Measurements from ENCODE around the gene TRIB2.

The TRIB2 gene

DNA sequence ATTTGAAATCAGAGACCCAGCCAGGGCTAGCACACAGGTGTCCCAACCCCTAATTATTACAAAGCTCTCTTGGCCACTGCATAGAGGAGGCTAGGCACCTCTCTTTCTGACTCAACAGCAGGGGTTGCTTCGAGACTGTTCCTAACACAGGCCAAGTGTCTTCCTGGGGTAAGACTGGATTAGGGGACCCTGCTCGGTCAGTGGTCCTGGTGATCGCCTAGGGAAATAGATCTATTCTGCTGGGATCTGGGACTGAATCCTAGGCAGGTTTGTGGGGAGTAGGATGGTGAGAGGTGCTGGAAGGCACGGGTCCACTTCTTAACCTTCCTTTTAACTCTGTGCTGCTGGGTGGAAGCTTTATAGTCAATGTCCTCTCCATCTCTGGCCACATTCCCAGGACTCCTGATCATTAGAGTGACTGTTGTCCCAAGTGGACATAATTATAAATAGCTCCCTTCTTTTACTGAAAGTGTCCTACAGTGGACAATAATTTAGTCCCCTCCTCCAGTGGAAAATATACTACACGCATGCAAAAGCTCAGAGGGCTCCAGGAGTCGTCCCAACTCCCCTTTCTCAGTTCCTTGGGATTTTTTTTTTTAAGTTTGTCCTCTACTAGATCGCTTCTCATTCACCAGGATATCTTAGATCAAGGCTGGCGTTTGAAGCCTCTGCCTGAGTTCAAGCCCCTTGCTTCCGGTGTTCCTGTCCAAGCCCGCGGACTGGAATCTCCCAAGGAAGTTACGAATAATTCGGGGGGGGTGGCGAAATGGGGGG is 1.3 kb upstream of the TRIB2 start:
- peaks cover 22% of the 10 kb centered on the region for H3K4me1 ChIP-seq (ENCODE audit: control insufficient read depth, low read depth, low read length)
- H3K27me3 ChIP-seq (ENCODE audit: control insufficient read depth, insufficient read depth, low read length): no peaks in the 10 kb centered on the region
- H3K9ac ChIP-seq (ENCODE audit: low read length): peak overlapping the region; percentile 40
- no peaks in the 10 kb centered on the region for H3K9me3 ChIP-seq (ENCODE audit: control insufficient read depth, low read depth, low read length)
- peak overlapping the region; percentile 65 for H3K4me3 ChIP-seq (ENCODE audit: low read length)
- no peaks in the 10 kb centered on the region for H3K36me3 ChIP-seq (ENCODE audit: control insufficient read depth, low read depth, low read length)
- no peak overlapping the region for H3K27ac ChIP-seq (ENCODE audit: low read length)

DNA sequence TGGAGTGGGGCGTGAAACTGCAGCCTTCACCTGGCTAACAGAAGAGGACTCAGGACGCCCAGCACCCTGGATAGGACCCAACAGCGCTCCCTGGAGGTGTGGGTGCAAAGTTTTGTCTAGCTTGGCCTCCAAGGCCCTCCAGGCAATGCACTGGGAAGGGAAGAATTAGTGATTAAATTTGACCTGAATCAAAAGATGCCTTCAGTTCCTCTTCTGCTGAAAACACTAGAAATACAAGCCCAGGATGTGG is 779 bp upstream of the TRIB2 start:
- Histone ChIP-seq H3K27me3 (ENCODE audit: control insufficient read depth, insufficient read depth, low read length) (no peaks in the 10 kb centered on the region), H3K9ac (ENCODE audit: low read length) (peak overlapping the region; percentile 40), H3K36me3 (ENCODE audit: control insufficient read depth, low read depth, low read length) (no peaks in the 10 kb centered on the region), H3K9me3 (ENCODE audit: control insufficient read depth, low read depth, low read length) (no peaks in the 10 kb centered on the region), H3K4me1 (ENCODE audit: control insufficient read depth, low read depth, low read length) (peaks cover 27% of the 10 kb centered on the region), H3K4me3 (ENCODE audit: low read length) (peak overlapping the region; percentile 65), H3K27ac (ENCODE audit: low read length) (no peak overlapping the region)

DNA sequence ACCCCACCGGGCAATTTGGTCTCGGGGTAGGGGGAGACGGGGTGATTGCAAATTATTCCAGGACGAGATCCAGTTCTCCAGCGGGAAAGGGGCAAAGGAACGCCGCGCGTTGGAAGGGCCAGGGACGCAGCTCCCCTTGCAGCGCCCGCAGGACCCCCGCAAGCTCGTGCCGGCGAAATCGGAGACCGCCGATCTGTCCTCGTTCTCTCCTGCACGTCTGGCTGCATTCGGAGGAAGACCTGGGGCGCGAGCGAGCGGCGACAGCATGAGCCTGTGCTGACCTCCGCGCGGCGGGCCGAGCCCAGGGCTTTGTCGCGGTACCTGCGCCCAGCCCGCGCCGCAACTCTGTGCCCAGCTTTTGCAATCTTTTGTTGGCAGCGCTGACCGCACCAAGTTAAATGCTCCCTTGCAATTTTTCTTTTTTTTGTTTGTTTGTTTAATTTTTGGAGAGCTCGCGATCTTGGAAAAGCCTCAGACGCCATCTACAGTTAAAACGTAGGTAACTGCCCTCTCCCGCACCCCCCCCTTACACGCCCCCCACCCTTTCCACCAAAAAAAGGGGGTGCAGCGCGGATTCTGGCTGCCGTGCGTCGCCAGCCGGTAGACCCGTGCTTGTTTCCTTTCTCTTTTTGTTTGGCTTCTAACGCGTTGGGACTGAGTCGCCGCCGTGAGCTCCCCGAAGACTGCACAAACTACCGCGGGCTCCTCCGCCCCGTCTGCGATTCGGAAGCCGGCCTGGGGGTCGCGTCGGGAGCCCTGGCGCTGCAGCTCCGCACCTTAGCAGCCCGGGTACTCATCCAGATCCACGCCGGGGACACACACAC is 667 bp downstream of the TRIB2 start:
- Histone ChIP-seq H3K9ac (ENCODE audit: low read length) (peak overlapping the region; percentile 97), H3K27ac (ENCODE audit: low read length) (peak overlapping the region; percentile 63), H3K4me1 (ENCODE audit: control insufficient read depth, low read depth, low read length) (peaks cover 36% of the 10 kb centered on the region), H3K9me3 (ENCODE audit: control insufficient read depth, low read depth, low read length) (no peaks in the 10 kb centered on the region), H3K36me3 (ENCODE audit: control insufficient read depth, low read depth, low read length) (no peaks in the 10 kb centered on the region), H3K4me3 (ENCODE audit: low read length) (peak overlapping the region; percentile 88), H3K27me3 (ENCODE audit: control insufficient read depth, insufficient read depth, low read length) (no peaks in the 10 kb centered on the region)

DNA sequence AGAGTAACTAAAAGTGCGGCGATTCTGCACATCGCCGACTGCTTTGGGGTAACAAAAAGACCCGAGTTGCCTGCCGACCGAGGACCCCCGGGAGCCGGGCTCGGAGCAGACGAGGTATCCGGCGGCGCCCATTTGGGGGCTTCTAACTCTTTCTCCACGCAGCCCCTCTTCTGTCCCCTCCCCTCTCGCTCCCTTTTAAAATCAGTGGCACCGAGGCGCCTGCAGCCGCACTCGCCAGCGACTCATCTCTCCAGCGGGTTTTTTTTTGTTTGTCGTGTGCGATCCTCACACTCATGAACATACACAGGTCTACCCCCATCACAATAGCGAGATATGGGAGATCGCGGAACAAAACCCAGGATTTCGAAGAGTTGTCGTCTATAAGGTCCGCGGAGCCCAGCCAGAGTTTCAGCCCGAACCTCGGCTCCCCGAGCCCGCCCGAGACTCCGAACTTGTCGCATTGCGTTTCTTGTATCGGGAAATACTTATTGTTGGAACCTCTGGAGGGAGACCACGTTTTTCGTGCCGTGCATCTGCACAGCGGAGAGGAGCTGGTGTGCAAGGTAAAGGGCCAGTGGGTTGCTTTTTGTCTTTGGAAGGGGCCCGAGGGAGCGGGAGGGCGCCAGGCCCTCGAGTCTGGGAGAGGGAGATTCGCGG is 1.4 kb downstream of the TRIB2 start:
- Histone ChIP-seq H3K27me3 (ENCODE audit: control insufficient read depth, insufficient read depth, low read length) (no peaks in the 10 kb centered on the region), H3K4me3 (ENCODE audit: low read length) (peak overlapping the region; percentile 88), H3K36me3 (ENCODE audit: control insufficient read depth, low read depth, low read length) (peaks cover 1% of the 10 kb centered on the region), H3K27ac (ENCODE audit: low read length) (peak overlapping the region; percentile 54), H3K9me3 (ENCODE audit: control insufficient read depth, low read depth, low read length) (no peaks in the 10 kb centered on the region), H3K9ac (ENCODE audit: low read length) (peak overlapping the region; percentile 97), H3K4me1 (ENCODE audit: control insufficient read depth, low read depth, low read length) (peaks cover 36% of the 10 kb centered on the region)

DNA sequence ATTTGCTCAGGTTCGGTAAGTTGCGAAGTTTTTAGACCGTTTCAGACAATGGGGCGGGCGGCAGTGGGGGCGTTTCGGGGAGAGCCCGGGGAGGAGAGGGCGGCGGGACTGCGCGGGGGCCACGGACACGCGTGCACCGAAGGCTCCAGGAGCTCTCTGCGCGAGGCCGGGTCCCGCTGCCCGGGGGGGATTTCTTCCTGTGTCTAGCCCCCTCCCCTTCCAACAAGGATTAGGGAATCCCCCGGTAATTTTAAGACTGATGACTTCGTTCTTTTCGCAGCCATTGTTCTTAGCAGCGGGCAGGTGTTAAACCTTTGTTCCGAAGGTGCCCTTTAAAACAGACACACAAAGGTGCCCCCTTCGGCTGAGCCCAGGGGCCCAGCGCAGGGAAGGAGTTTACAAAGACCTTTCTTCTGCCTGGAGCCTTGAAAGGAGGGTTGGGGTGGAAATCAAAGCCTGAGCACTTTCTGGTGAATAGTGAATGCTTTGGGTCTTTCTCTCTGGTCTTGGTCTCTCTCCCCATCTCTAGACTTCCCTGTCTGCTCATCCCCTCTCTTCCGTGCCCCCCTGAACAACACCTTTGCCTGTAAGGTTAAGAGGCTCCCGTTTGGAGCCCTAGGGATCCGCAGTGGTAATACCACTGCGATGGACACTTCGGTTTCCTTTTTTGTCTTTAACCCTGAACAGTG is 2.1 kb downstream of the TRIB2 start:
- no peaks in the 10 kb centered on the region for H3K27me3 ChIP-seq (ENCODE audit: control insufficient read depth, insufficient read depth, low read length)
- H3K27ac ChIP-seq (ENCODE audit: low read length): peak overlapping the region; percentile 54
- H3K4me1 ChIP-seq (ENCODE audit: control insufficient read depth, low read depth, low read length): peaks cover 36% of the 10 kb centered on the region
- peak overlapping the region; percentile 97 for H3K9ac ChIP-seq (ENCODE audit: low read length)
- H3K36me3 ChIP-seq (ENCODE audit: control insufficient read depth, low read depth, low read length): peaks cover 8% of the 10 kb centered on the region
- H3K4me3 ChIP-seq (ENCODE audit: low read length): peak overlapping the region; percentile 88
- no peaks in the 10 kb centered on the region for H3K9me3 ChIP-seq (ENCODE audit: control insufficient read depth, low read depth, low read length)

DNA sequence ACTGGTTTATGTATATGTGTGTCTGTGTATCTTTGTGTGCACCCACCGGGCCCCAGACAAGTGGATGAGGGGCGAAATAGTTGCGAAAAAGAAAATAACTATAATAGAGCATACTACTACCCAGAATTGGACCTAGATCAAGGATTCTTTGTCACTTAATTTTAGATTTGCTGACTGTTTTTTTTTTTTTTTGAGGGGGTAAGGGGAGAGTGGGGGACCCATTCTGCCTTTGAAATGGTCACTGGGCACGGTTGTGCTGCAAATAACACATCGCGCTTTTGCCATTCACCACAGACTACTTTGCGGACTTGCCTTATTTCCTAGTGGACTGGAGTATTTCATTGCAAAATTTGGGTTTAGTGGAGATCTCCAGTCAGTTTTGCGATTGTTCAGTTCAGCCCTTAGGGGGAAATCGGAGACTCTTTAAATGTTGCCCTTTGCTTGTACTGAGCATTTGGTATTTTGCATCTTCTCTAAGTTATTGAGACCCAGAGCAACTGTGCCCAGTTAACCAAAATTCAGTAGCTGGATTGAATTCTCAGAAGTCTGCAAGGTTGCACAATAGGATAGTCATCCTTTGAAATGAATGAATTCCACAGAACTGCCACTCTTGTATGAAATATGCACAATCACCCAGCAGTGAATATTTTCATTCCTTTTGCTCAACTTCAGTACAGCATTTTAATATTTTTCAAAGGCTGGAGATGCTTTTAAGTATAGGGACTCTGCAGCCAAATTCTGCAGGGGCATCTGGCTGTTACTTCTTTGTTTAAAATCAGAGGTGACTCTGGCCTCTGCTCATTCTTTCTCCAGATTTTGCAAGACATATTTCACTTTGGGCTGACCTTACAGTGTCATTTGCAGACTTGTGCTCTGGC is 2.9 kb downstream of the TRIB2 start:
- peaks cover 33% of the 10 kb centered on the region for H3K4me1 ChIP-seq (ENCODE audit: control insufficient read depth, low read depth, low read length)
- peak overlapping the region; percentile 88 for H3K4me3 ChIP-seq (ENCODE audit: low read length)
- H3K27ac ChIP-seq (ENCODE audit: low read length): no peak overlapping the region
- peaks cover 16% of the 10 kb centered on the region for H3K36me3 ChIP-seq (ENCODE audit: control insufficient read depth, low read depth, low read length)
- H3K9me3 ChIP-seq (ENCODE audit: control insufficient read depth, low read depth, low read length): no peaks in the 10 kb centered on the region
- H3K9ac ChIP-seq (ENCODE audit: low read length): peak overlapping the region; percentile 97
- H3K27me3 ChIP-seq (ENCODE audit: control insufficient read depth, insufficient read depth, low read length): no peaks in the 10 kb centered on the region

DNA sequence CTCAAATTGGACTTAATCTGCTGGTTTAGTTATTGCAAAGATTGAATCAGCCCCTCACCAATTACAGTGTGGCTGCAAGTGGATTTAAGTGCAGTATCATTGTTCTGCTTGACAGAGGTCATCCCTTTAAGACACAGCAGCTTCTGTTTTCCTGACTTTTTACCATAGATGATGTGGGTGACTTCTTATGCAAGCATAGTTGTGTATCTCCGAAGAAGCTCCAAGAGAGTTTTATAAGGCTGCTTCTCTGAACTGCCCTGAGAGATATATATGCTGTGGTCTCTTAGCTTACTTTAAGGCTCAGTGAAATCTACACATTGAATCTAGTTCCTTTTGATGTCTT is 3.5 kb downstream of the TRIB2 start:
- H3K9ac ChIP-seq (ENCODE audit: low read length): peak overlapping the region; percentile 97

DNA sequence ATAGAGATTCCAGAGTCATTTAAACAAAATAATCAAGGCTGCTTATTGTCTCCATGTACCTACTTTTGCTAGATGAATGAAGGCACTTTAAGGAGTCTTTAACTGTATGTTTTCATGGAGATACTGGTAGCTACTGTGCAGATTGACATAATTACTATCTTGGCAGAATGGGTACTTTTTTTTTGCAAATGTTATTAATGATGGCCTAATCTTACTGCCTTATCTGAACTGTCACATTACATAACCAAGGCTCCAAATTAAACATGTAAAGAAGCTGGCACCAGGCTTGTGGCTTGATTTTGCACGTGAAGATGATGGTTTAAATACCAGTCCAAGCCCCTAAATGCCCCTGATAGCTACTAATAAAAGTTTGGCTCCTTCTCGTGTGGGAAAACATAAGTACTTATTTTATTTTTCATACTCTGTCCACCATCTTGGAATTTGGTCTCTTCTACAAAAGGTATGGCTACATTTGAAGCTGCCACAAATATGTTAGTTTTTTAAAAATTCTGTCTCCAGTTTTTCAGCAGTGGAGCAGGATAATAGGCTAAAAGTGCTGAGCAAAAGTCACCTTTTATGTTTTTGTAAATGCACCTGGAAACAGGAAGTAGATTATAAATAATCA is 4.1 kb downstream of the TRIB2 start:
- Histone ChIP-seq H3K9me3 (ENCODE audit: control insufficient read depth, low read depth, low read length) (no peaks in the 10 kb centered on the region), H3K9ac (ENCODE audit: low read length) (peak overlapping the region; percentile 97), H3K4me3 (ENCODE audit: low read length) (peak overlapping the region; percentile 88), H3K27ac (ENCODE audit: low read length) (no peak overlapping the region), H3K4me1 (ENCODE audit: control insufficient read depth, low read depth, low read length) (peaks cover 21% of the 10 kb centered on the region), H3K27me3 (ENCODE audit: control insufficient read depth, insufficient read depth, low read length) (no peaks in the 10 kb centered on the region), H3K36me3 (ENCODE audit: control insufficient read depth, low read depth, low read length) (peaks cover 28% of the 10 kb centered on the region)

More for the DNA sequence above, 3.5 kb downstream of the TRIB2 start:
- Histone ChIP-seq H3K9me3 (ENCODE audit: control insufficient read depth, low read depth, low read length) (no peaks in the 10 kb centered on the region), H3K27me3 (ENCODE audit: control insufficient read depth, insufficient read depth, low read length) (no peaks in the 10 kb centered on the region), H3K27ac (ENCODE audit: low read length) (no peak overlapping the region), H3K4me1 (ENCODE audit: control insufficient read depth, low read depth, low read length) (peaks cover 27% of the 10 kb centered on the region), H3K36me3 (ENCODE audit: control insufficient read depth, low read depth, low read length) (peaks cover 22% of the 10 kb centered on the region), H3K4me3 (ENCODE audit: low read length) (peak overlapping the region; percentile 88)

DNA sequence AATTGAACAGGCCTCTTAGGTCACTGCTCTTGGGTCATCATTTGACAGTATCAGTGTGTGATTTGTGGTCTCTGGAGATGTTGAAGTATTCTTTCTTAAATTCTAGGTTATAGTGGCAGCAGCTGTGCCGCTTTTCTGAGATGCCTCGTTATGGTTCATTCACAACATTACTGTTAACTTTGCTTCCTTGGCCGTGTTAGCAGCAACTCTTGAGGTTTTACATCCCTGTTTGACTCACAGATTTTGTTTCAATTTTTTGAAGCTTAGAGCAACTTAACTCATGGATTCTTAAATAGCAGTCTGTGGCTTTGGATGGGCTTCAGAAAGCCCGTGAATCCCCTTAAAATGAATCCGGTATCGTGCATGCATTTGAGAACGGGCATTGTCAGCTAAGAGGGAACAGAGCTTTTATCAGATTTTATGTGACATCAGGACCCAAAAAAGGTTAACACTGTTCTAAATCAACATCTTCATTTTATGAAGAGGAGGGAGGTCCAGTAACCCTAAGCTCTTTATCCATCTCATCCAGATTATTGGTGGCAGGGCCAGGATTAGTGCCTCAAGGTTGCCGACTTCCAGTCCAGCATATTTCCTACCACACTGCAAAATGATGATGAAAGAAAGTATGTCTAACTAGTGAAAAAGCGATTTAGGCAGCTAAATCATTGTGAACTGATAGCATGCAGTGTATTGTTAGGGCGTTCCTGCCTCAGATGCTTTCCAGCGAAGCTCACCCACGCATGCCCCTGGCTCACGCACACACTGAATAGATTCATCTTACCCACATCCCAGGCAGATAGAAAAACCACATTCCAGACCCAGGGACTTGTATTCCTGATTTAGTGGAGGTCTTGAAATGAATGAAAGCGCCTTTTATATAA is 5.1 kb downstream of the TRIB2 start:
- no peak overlapping the region for H3K9ac ChIP-seq (ENCODE audit: low read length)

More for the DNA sequence above, 5.1 kb downstream of the TRIB2 start:
- H3K27me3 ChIP-seq (ENCODE audit: control insufficient read depth, insufficient read depth, low read length): no peaks in the 10 kb centered on the region
- H3K36me3 ChIP-seq (ENCODE audit: control insufficient read depth, low read depth, low read length): peaks cover 38% of the 10 kb centered on the region
- peak overlapping the region; percentile 88 for H3K4me3 ChIP-seq (ENCODE audit: low read length)
- peaks cover 21% of the 10 kb centered on the region for H3K4me1 ChIP-seq (ENCODE audit: control insufficient read depth, low read depth, low read length)
- H3K27ac ChIP-seq (ENCODE audit: low read length): no peak overlapping the region
- no peaks in the 10 kb centered on the region for H3K9me3 ChIP-seq (ENCODE audit: control insufficient read depth, low read depth, low read length)

All from iPS-18a (cell line).